ENCODE measurements around the gene THAP10. TPM values are rescaled to one million over a fixed set of nuclear protein-coding genes. Genes with fewer than 3 reads are reported as not detected.
A peak's percentile ranks its signal among the peaks of the same experiment; 100 is the strongest.

The THAP10 gene
- total RNA-seq, 1 experiment from 2014 or later: 2.5 TPM

DNA sequence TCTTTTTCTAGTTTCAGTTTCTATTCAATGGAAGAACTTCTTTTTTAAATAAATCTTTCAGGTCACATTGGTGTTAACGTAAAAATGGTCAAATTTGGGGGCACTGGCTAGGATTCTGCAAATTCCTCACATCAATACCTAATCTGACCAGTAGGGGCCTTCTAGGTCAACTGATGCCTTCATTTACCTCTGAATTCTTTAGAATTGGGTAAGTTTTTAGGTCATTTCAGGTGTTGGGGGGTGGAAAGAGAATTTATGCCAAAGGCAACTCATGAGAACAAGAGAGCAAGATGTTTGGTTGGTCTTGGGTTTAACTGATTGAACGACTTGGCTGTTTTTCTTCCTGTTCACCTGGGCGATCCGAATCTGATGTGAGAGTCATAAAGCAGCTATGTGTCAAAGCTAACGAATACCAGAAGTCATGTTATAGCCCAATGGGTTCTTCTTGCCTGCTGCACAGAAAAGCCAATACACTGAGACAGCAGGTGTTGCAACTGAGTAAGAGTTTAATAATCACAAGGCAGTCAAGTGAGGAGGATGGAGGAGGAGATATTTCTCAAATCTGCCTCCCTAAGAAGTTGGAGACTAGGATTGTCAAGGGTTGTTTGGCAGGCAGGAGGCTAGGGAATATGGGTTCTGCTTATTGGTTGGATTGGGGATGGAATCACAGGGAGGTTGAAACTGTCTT lies 15.7 kb upstream of the THAP10 start:
- Histone ChIP-seq H3K9ac (ENCODE audit: extremely low read depth, insufficient read length, low read length) (no peak overlapping the region), H3K79me1 (ENCODE audit: insufficient read depth, low read depth, low read length, poor library complexity, severe bottlenecking) (no peaks in the 10 kb centered on the region), H3K4me1 (ENCODE audit: insufficient read depth, low read length) (no peaks in the 10 kb centered on the region), H3K18ac (ENCODE audit: insufficient read length, low read depth, low read length) (no peak overlapping the region), H4K20me1 (ENCODE audit: control insufficient read depth, insufficient read depth, insufficient read length) (no peaks in the 10 kb centered on the region), H3K14ac (ENCODE audit: insufficient read depth, low read length) (no peak overlapping the region), H3K23ac (ENCODE audit: insufficient read length, low read depth, low read length) (no peak overlapping the region), H2AFZ (ENCODE audit: low read length) (no peak overlapping the region), H3K4me2 (ENCODE audit: insufficient read depth, insufficient read length, low read length) (no peak overlapping the region), H4K8ac (replicated peaks; ENCODE audit: insufficient read length, low read depth, low read length) (no peak overlapping the region), H2BK12ac (ENCODE audit: insufficient read length, low read depth, low read length) (no peak overlapping the region), H4K5ac (ENCODE audit: insufficient read length, low read depth, low read length) (no peak overlapping the region), H3K27me3 (ENCODE audit: insufficient read depth, low read length) (no peaks in the 10 kb centered on the region), H2AK5ac (ENCODE audit: insufficient read length, low read length) (no peak overlapping the region), H4K91ac (ENCODE audit: insufficient read length, low read depth, low read length) (no peak overlapping the region), H2BK15ac (ENCODE audit: low read depth, low read length) (no peak overlapping the region), H3K27ac (ENCODE audit: insufficient read length, low read depth, low read length) (no peak overlapping the region), H3K56ac (ENCODE audit: insufficient read length, low read depth, low read length) (no peak overlapping the region), H2BK120ac (ENCODE audit: low read depth, low read length, poor library complexity, severe bottlenecking) (no peak overlapping the region), H3K4ac (ENCODE audit: low read depth, low read length) (no peak overlapping the region), H3K79me2 (ENCODE audit: insufficient read depth, low read length) (no peaks in the 10 kb centered on the region), H3K23me2 (ENCODE audit: insufficient read length, low read depth, low read length, poor library complexity, severe bottlenecking) (no peaks in the 10 kb centered on the region), H3T11ph (ENCODE audit: low read length) (no peak overlapping the region), H3K9me3 (ENCODE audit: control insufficient read depth, low read depth, low read length) (no peaks in the 10 kb centered on the region), H2BK20ac (ENCODE audit: low read depth, low read length, poor library complexity, severe bottlenecking) (no peak overlapping the region), H2BK5ac (ENCODE audit: insufficient read length, low read length) (no peak overlapping the region)
- WGBS (ENCODE audit: extremely low coverage, insufficient read length, low lambda C conversion rate): no CpG with 5 or more reads among the region's 5 CpGs
- TF ChIP-seq, protein P1, sequence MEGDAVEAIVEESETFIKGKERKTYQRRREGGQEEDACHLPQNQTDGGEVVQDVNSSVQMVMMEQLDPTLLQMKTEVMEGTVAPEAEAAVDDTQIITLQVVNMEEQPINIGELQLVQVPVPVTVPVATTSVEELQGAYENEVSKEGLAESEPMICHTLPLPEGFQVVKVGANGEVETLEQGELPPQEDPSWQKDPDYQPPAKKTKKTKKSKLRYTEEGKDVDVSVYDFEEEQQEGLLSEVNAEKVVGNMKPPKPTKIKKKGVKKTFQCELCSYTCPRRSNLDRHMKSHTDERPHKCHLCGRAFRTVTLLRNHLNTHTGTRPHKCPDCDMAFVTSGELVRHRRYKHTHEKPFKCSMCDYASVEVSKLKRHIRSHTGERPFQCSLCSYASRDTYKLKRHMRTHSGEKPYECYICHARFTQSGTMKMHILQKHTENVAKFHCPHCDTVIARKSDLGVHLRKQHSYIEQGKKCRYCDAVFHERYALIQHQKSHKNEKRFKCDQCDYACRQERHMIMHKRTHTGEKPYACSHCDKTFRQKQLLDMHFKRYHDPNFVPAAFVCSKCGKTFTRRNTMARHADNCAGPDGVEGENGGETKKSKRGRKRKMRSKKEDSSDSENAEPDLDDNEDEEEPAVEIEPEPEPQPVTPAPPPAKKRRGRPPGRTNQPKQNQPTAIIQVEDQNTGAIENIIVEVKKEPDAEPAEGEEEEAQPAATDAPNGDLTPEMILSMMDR (conservative IDR thresholded peaks at IDR 0.05): peak; percentile 70
- Mint-ChIP-seq H3K27ac (no peak overlapping the region), H3K9me3 (peaks cover 0 to 5% of the 10 kb centered on the region in 2 experiments; a peak in 2 of 5 replicates), H3K36me3 (ENCODE audit: insufficient read depth in 1 of 3, low read depth in 3 of 3) (peaks cover 8 to 19% (median 13%) of the 10 kb centered on the region in 3 experiments), H3K4me1 (peaks cover 4 to 5% of the 10 kb centered on the region in 2 experiments; a peak in 2 of 4 replicates), H3K27me3 (ENCODE audit: low read depth) (peaks cover 1% of the 10 kb centered on the region; the same call in 1 of the 2 replicates), H3K4me3 (no peak overlapping the region)
- DNase-seq: no peak

Data from H9 (cell line).